Measurements from ENCODE around the gene LDLRAD4.

- no peak for TF ChIP-seq TAF1 (IDR thresholded peaks at IDR 0.05; ENCODE audit: low read depth, low read length)
- no peak for TF ChIP-seq POLR2AphosphoS5 (IDR thresholded peaks at IDR 0.05; ENCODE audit: low read depth, low read length)
These were observed 16.9 kb downstream of the LDLRAD4 start for GRCh38 chr18:13235421-13235831.

All from GM12891 (cell line).